DND-41 (cell line): ENCODE measurements around the gene MACROD1.

ENCODE experiments used
- EZH2 ChIP-seq: IDR thresholded peaks from 3 replicates; pipeline ENCODE4 v1.6.1; 2012; ENCODE audit warnings: borderline replicate concordance, low read depth, mild to moderate bottlenecking, moderate library complexity, low read length, inconsistent platforms; ENCODE audit not compliant: severe bottlenecking
- TF ChIP-seq, protein P1 (sequence below): IDR thresholded peaks from 2 replicates; pipeline ENCODE4 v1.5.1; 2012; ENCODE audit warnings: borderline replicate concordance, low read length, moderate library complexity, mild to moderate bottlenecking; ENCODE audit not compliant: poor library complexity, severe bottlenecking; ENCODE audit errors: extremely low read depth

DNA sequence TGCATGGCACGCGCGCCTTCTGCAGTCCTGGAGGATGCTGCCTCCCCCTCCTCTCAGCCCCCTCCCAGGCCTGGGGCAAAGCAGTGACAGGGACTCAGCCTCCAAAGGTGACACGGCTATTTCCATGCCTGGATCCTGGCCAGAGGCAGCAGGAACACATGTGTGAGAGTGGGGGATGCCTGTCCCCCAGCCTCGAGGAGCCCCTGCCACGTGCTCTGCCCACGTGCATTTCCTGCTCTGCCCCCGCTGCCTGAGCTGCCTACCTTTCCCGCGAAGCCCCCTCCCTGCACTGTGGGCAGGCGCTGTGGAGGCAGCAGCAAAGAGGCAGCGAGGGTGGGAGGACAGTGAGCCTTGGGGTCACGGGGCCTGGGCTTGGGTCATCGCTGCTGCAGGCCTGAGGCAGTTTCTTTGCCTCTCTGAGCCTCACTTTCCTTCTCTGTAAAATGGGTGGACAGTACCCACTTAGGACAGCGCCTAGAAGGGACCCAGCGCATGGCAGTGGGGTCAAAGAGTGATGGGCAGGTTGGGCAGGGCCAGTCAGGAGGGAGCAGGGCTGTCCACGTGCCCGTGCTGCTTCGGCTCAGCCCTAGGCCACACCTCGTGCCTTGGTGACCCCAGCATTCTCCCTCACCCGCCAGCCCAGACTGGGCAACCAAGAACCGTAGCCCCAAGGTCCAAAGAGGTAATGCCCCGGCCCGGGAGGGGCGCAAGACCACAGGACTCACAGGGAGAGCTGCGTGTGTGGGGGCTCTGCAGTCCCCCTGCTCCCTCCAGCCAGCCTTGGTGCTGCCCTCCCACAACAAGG is 81.6 kb downstream of the MACROD1 start:
- TF ChIP-seq, protein P1, sequence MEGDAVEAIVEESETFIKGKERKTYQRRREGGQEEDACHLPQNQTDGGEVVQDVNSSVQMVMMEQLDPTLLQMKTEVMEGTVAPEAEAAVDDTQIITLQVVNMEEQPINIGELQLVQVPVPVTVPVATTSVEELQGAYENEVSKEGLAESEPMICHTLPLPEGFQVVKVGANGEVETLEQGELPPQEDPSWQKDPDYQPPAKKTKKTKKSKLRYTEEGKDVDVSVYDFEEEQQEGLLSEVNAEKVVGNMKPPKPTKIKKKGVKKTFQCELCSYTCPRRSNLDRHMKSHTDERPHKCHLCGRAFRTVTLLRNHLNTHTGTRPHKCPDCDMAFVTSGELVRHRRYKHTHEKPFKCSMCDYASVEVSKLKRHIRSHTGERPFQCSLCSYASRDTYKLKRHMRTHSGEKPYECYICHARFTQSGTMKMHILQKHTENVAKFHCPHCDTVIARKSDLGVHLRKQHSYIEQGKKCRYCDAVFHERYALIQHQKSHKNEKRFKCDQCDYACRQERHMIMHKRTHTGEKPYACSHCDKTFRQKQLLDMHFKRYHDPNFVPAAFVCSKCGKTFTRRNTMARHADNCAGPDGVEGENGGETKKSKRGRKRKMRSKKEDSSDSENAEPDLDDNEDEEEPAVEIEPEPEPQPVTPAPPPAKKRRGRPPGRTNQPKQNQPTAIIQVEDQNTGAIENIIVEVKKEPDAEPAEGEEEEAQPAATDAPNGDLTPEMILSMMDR = no peak
- TF ChIP-seq EZH2 = no peak
